IMR-90 (cell line): ENCODE measurements around the gene GLUD1. TPM values are rescaled to one million over a fixed set of nuclear protein-coding genes. Genes with fewer than 3 reads are reported as not detected.

Experiments
- ATAC-seq: fragments of 200-7000 bp; cut with Tn5 transposase; 2 replicates; pipeline ENCODE4 v1.9.1; 2020; ENCODE audit warnings: low read depth, mild to moderate bottlenecking, moderate library complexity
- BruUV-seq: library from RNA; stranded (reverse); fragments of 400-500 nt; replicated peaks from 2 replicates; lab custom pipeline; 2021; lab: Mats Ljungman, UMichigan
- CTCF ChIA-PET: fragments of 300-600 bp; formaldehyde crosslinking; extraction: SDS; loops from one replicate; lab custom pipeline; 2021; ENCODE audit warnings: antibody characterized with exemption; lab: Yijun Ruan, JAX
- POLR2A ChIA-PET: fragments of 300-600 bp; sonication (Branson Sonifier 250); formaldehyde crosslinking; loops from one replicate; lab custom pipeline; 2022; ENCODE audit warnings: antibody characterized with exemption; ENCODE audit not compliant: unreplicated experiment; lab: Charles Lee
- DNase-seq: peaks from one replicate; pipeline ENCODE4 v3.0.0; 2013
- H2AFZ ChIP-seq: replicated peaks from 2 replicates; pipeline ENCODE3; 2013; ENCODE audit warnings: low read length, mild to moderate bottlenecking; ENCODE audit not compliant: poor library complexity
- H2AK5ac ChIP-seq: 2 replicates; pipeline ENCODE4 v1.6.1; 2013; ENCODE audit warnings: low read depth, low read length, inconsistent platforms
- H2AK9ac ChIP-seq: replicated peaks from 2 replicates; pipeline ENCODE3; 2013; ENCODE audit warnings: mild to moderate bottlenecking, low read depth, low read length, moderate library complexity; ENCODE audit not compliant: poor library complexity
- H2BK120ac ChIP-seq: 2 replicates; pipeline ENCODE4 v1.6.1; 2013; ENCODE audit warnings: low read depth, low read length, inconsistent platforms
- H2BK15ac ChIP-seq: 3 replicates; pipeline ENCODE4 v1.6.1; 2013; ENCODE audit warnings: low read depth, low read length, inconsistent platforms
- H2BK20ac ChIP-seq: 2 replicates; pipeline ENCODE4 v1.6.1; 2013; ENCODE audit warnings: low read depth, mild to moderate bottlenecking, inconsistent platforms, low read length, moderate library complexity
- H2BK5ac ChIP-seq: 2 replicates; pipeline ENCODE4 v1.6.1; 2013; ENCODE audit warnings: mild to moderate bottlenecking, low read depth, low read length, inconsistent platforms; ENCODE audit not compliant: poor library complexity, severe bottlenecking
- H3K14ac ChIP-seq: replicated peaks from 2 replicates; pipeline ENCODE4 v1.6.1; 2013; ENCODE audit warnings: low read depth, low read length, inconsistent platforms
- H3K18ac ChIP-seq: 2 replicates; pipeline ENCODE4 v1.6.1; 2013; ENCODE audit warnings: low read depth, low read length, control low read depth
- H3K23ac ChIP-seq: 2 replicates; pipeline ENCODE4 v1.6.1; 2013; ENCODE audit warnings: low read depth, low read length, inconsistent platforms
- H3K27ac ChIP-seq: 2 replicates; pipeline ENCODE4 v1.5.1; 2013; ENCODE audit warnings: mild to moderate bottlenecking, control low read depth, low read length; ENCODE audit not compliant: insufficient read depth
- H3K27me3 ChIP-seq: 2 replicates; pipeline ENCODE4 v1.6.1; 2013; ENCODE audit warnings: low read length; ENCODE audit not compliant: control insufficient read depth, insufficient read depth
- H3K36me3 ChIP-seq: 2 replicates; pipeline ENCODE4 v1.6.1; 2013; ENCODE audit warnings: low read length, mixed read lengths; ENCODE audit not compliant: control insufficient read depth, insufficient read depth
- H3K4ac ChIP-seq: 2 replicates; pipeline ENCODE4 v1.6.1; 2013; ENCODE audit warnings: low read depth, low read length, inconsistent platforms
- H3K4me1 ChIP-seq: 2 replicates; pipeline ENCODE4 v1.6.1; 2013; ENCODE audit warnings: low read length, mixed read lengths; ENCODE audit not compliant: control insufficient read depth, insufficient read depth
- H3K4me2 ChIP-seq: 2 replicates; pipeline ENCODE4 v1.6.1; 2013; ENCODE audit warnings: low read depth, mild to moderate bottlenecking, control low read depth, low read length, moderate library complexity
- H3K4me3 ChIP-seq: 2 replicates; pipeline ENCODE4 v1.5.1; 2013; ENCODE audit warnings: low read depth, mild to moderate bottlenecking, control low read depth, low read length, moderate library complexity; ENCODE audit not compliant: insufficient read depth
- H3K56ac ChIP-seq: 2 replicates; pipeline ENCODE4 v1.6.1; 2013; ENCODE audit warnings: low read length, inconsistent platforms; ENCODE audit not compliant: insufficient read depth; ENCODE audit errors: extremely low read depth
- H3K79me1 ChIP-seq, 2 experiments: 2 replicates each; pipeline ENCODE4 v1.6.1; 2013; ENCODE audit warnings: low read length in 2 of 2, inconsistent platforms in 1 of 2, low read depth in 1 of 2
- H3K9ac ChIP-seq: 2 replicates; pipeline ENCODE4 v1.6.1; 2013; ENCODE audit warnings: low read depth, low read length, control low read depth
- H3K9me1 ChIP-seq: 2 replicates; pipeline ENCODE4 v1.6.1; 2013; ENCODE audit warnings: low read length, inconsistent platforms; ENCODE audit not compliant: insufficient read depth
- H3K9me3 ChIP-seq: 2 replicates; pipeline ENCODE4 v1.6.1; 2013; ENCODE audit warnings: low read length; ENCODE audit not compliant: control insufficient read depth, insufficient read depth
- H4K20me1 ChIP-seq: 2 replicates; pipeline ENCODE4 v1.6.1; 2013; ENCODE audit warnings: low read length, inconsistent platforms; ENCODE audit not compliant: insufficient read depth
- H4K5ac ChIP-seq: 2 replicates; pipeline ENCODE4 v1.6.1; 2013; ENCODE audit warnings: mild to moderate bottlenecking, low read depth, low read length, control low read depth
- H4K8ac ChIP-seq, 2 experiments: 2 replicates each; pipeline ENCODE4 v1.6.1; 2013; ENCODE audit warnings: low read depth in 2 of 2, low read length in 2 of 2, control low read depth in 1 of 2, inconsistent platforms in 1 of 2
- H4K91ac ChIP-seq: 2 replicates; pipeline ENCODE4 v1.6.1; 2013; ENCODE audit warnings: low read depth, low read length, inconsistent platforms; ENCODE audit not compliant: insufficient read depth
- FOS ChIP-seq: fragments of 150-350 bp; IDR thresholded peaks from 2 replicates; pipeline ENCODE4 v1.6.1; 2016; ENCODE audit warnings: low read depth, low read length
- MAFK ChIP-seq: IDR thresholded peaks from 2 replicates; pipeline ENCODE4 v1.6.1; 2012; ENCODE audit warnings: low read depth, low read length, improper control_type of control experiment
- RAD21 ChIP-seq: IDR thresholded peaks from 2 replicates; pipeline ENCODE4 v1.6.1; 2012; ENCODE audit warnings: low read length, improper control_type of control experiment
- WGBS, 2 experiments: methylation state at CpG; one replicate each; pipeline versions ENCODE4 v1.1.5 to v1.1.7; 2013; ENCODE audit warnings: missing lambda C conversion rate in 2 of 2; ENCODE audit not compliant: insufficient read length in 1 of 2; ENCODE audit errors: extremely low coverage in 2 of 2; 5-methylcytosine and 5-hydroxymethylcytosine counted together
- dilution Hi-C: fragments of 300-500 bp; cut with HindIII; formaldehyde crosslinking; loops from one replicate; pipeline ENCODE4 v1.14.3; 2018; ENCODE audit warnings: low sequenced_read_pairs; ENCODE audit not compliant: unreplicated experiment
- in situ Hi-C: fragments of 300-500 bp; cut with MboI; formaldehyde crosslinking; loops from 3 replicates; pipeline ENCODE4 v1.14.3; 2019; ENCODE audit warnings: low sequenced_read_pairs, inconsistent platforms, mixed read lengths
- intact Hi-C: fragments of 100-400 bp; cut with micrococcal nuclease; formaldehyde crosslinking; loops from 2 replicates; pipeline ENCODE4 v1.10.0; 2022
- microRNA-seq, 2 experiments: library from miRNA; stranded (forward) in 1 of 2; unstranded in 1 of 2; fragments of 10-50 nt in 1 of 2; fragments of <30 nt in 1 of 2; gene quantifications in 1 of 2; microRNA quantifications in 1 of 2; one replicate each; pipeline versions ENCODE3 to v1.1.0; 2013 to 2020; ENCODE audit not compliant: insufficient read depth in 1 of 2, insufficient read length in 1 of 2, unreplicated experiment in 1 of 2
- polyA plus RNA-seq, 3 experiments: library from polyadenylated mRNA; depleted of rRNA; stranded (reverse); fragments of >200 nt; gene quantifications; 2 replicates each; pipeline ENCODE4 v1.2.3, GENCODE V29; 2012; ENCODE audit warnings: low replicate concordance in 1 of 3
- small RNA-seq, 5 experiments: library from RNA; depleted of rRNA; stranded (forward); fragments of <200 nt; gene quantifications; one replicate each; pipeline ENCODE3, GENCODE V24; 2012
- total RNA-seq: library from RNA; depleted of rRNA; stranded (reverse); fragments of >200 nt; gene quantifications from 2 replicates; pipeline ENCODE4 v1.2.3, GENCODE V29; 2012; rRNA removed
- TF ChIP-seq, protein P1 (sequence below): fragments of 150-350 bp; IDR thresholded peaks from 2 replicates; pipeline ENCODE4 v1.6.1; 2017; ENCODE audit warnings: mild to moderate bottlenecking, antibody characterized with exemption, low read length, low read depth

GLUD1 gene
- total and polyA plus RNA-seq, 2 of the 4 experiments (the other 2 are of a cell fraction), result 64.8 to 210 TPM

DNA sequence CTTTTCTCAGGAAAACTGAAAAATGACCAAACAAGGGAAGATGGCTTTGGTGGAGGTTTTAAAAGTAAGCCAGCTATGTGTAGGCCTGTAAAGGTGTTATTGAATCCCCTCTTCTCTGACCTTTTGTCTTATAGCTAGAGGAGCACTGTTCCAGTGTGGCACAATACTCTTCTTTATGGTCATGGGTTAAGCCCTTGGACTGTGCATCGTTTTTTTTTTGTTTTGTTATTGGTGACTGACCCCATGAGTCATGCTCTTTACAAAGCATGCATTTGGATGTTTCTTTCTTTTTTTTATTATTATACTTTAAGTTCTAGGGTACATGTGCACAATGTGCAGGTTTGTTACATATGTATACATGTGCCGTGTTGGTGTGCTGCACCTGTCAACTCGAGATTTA lies 94.2 kb downstream of the GLUD1 start:
- Histone ChIP-seq H3K9ac (no peak overlapping the region), H4K20me1 (no peaks in the 10 kb centered on the region), H3K4me2 (no peak overlapping the region), H2BK15ac (no peak overlapping the region), H3K4me1 (0 out of 2 replicates have a peak, but pooled peaks cover 2% of the 10 kb centered on the region), H3K56ac (no peak overlapping the region), H4K8ac (no peak overlapping the region), H3K36me3 (no peaks in the 10 kb centered on the region), H4K91ac (no peak overlapping the region), H2BK20ac (no peak overlapping the region), H3K23ac (no peak overlapping the region), H4K5ac (no peak overlapping the region), H2BK5ac (no peak overlapping the region), H2AK5ac (no peak overlapping the region), H3K14ac (no peak overlapping the region), H3K27ac (no peak overlapping the region), H3K4ac (no peak overlapping the region), H3K9me3 (no peaks in the 10 kb centered on the region), H3K18ac (no peak overlapping the region), H3K27me3 (no peaks in the 10 kb centered on the region), H2AFZ (no peak overlapping the region), H3K4me3 (no peak overlapping the region), H3K9me1 (no peaks in the 10 kb centered on the region), H3K79me1 (no peaks in the 10 kb centered on the region), H2BK120ac (no peak overlapping the region), H2AK9ac (no peak overlapping the region)
- ChIA-PET CTCF (no interaction called here), POLR2A (no interaction called here)
- TF ChIP-seq MAFK (no peak), FOS (peak; percentile 45; the same call in 1 of the 2 replicates), RAD21 (no peak)
- TF ChIP-seq, protein P1, sequence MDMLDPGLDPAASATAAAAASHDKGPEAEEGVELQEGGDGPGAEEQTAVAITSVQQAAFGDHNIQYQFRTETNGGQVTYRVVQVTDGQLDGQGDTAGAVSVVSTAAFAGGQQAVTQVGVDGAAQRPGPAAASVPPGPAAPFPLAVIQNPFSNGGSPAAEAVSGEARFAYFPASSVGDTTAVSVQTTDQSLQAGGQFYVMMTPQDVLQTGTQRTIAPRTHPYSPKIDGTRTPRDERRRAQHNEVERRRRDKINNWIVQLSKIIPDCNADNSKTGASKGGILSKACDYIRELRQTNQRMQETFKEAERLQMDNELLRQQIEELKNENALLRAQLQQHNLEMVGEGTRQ, result no peak
- in situ Hi-C loops, result no loop called here
- dilution Hi-C loops, result no loop called here
- intact Hi-C loops, result no loop called here
- BruUV-seq, result no TSS peak
- ATAC-seq, result peak; percentile 60; the same call in 1 of the 2 replicates
- peak; percentile 44 for DNase-seq
- no CpG with 5 or more reads among the region's 3 CpGs for WGBS, 2 experiments

Small RNAs within 50 kb of the gene (microRNA-seq; reads per million reads assigned to microRNA genes)
- not detected for gene AL136982.5 (ENCODE audit: insufficient read depth, insufficient read length)
- not detected for gene FAM25A (ENCODE audit: insufficient read depth, insufficient read length)
- not detected for gene RNU6-529P (ENCODE audit: insufficient read depth, insufficient read length)

Small RNAs within 50 kb of the gene (small RNA-seq; reads per million reads assigned to genes)
- gene AL136982.5, result 0 reads per million in 5 experiments
- gene FAM25A, result 0 reads per million in 5 experiments
- 0 reads per million in 5 experiments for gene RNU6-529P

Other genes starting within 250 kb of the GLUD1 start
- 0.56 and 1.8 TPM in 2 replicates for gene MMRN2, start 137.2 kb downstream of the GLUD1 start, total RNA-seq
- 1.0 and 1.6 TPM in 2 replicates for gene MMRN2, start 137.2 kb downstream of the GLUD1 start, polyA plus RNA-seq (2012; rRNA removed)
- 10.6 and 11.9 TPM in 2 replicates for gene SNCG, start 136.2 kb downstream of the GLUD1 start, total RNA-seq
- gene SNCG, start 136.2 kb downstream of the GLUD1 start, polyA plus RNA-seq (2012; rRNA removed), result 17.9 and 19.0 TPM in 2 replicates
- 2.3 and 2.5 TPM in 2 replicates for gene ADIRF, start 126.4 kb downstream of the GLUD1 start, total RNA-seq
- gene ADIRF, start 126.4 kb downstream of the GLUD1 start, polyA plus RNA-seq (2012; rRNA removed), result 7.2 and 12.4 TPM in 2 replicates
- gene FAM25A, start 74.5 kb downstream of the GLUD1 start, total RNA-seq, result not detected in 2 replicates
- gene FAM25A, start 74.5 kb downstream of the GLUD1 start, polyA plus RNA-seq (2012; rRNA removed), result not detected in 2 replicates
- 19.9 and 28.1 TPM in 2 replicates for gene SHLD2, start 363 bp upstream of the GLUD1 start, total RNA-seq
- 7.4 and 10.6 TPM in 2 replicates for gene SHLD2, start 363 bp upstream of the GLUD1 start, polyA plus RNA-seq (2012; rRNA removed)
- under 0.01 and 0.18 TPM in 2 replicates for gene NUTM2A, start 130.6 kb upstream of the GLUD1 start, total RNA-seq
- gene NUTM2A, start 130.6 kb upstream of the GLUD1 start, polyA plus RNA-seq (2012; rRNA removed), result 0.10 and 0.36 TPM in 2 replicates